ENCODE data around the gene OR4D10. TPM values are rescaled to one million over a fixed set of nuclear protein-coding genes. Genes with fewer than 3 reads are reported as not detected.

OR4D10 gene
- total and polyA plus RNA-seq, 10 of the 15 experiments (the other 5 are each of a cell fraction or from before 2014, with no cell fraction given), result not detected

DNA sequence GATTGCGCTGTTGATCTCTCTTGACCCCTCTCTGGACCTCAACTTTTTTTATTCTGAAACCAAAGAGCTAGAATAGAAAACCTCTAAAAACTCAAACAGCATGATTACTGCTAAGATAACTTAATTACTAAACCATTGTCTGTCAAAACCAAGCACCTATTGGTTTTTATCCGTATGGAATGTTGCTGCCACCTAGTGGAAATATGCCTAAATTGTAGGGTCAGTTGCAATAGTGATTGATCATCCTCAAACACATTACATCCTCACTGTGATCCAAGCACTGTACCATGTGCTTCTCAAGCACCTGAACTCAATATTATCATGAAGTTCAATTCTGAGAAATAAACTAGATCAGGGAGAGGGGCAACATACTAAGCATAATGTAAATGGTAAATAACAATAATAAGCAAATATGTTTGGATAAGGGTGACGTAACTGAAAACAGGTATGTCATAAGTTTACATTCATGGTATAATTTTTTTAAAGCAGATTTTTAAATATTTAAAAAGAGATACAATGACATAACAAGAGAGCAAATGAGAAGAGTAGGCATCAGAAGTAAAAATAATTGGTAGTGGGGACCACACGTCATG is 43.1 kb upstream of the OR4D10 start (continued):
- TF ChIP-seq, protein P1, sequence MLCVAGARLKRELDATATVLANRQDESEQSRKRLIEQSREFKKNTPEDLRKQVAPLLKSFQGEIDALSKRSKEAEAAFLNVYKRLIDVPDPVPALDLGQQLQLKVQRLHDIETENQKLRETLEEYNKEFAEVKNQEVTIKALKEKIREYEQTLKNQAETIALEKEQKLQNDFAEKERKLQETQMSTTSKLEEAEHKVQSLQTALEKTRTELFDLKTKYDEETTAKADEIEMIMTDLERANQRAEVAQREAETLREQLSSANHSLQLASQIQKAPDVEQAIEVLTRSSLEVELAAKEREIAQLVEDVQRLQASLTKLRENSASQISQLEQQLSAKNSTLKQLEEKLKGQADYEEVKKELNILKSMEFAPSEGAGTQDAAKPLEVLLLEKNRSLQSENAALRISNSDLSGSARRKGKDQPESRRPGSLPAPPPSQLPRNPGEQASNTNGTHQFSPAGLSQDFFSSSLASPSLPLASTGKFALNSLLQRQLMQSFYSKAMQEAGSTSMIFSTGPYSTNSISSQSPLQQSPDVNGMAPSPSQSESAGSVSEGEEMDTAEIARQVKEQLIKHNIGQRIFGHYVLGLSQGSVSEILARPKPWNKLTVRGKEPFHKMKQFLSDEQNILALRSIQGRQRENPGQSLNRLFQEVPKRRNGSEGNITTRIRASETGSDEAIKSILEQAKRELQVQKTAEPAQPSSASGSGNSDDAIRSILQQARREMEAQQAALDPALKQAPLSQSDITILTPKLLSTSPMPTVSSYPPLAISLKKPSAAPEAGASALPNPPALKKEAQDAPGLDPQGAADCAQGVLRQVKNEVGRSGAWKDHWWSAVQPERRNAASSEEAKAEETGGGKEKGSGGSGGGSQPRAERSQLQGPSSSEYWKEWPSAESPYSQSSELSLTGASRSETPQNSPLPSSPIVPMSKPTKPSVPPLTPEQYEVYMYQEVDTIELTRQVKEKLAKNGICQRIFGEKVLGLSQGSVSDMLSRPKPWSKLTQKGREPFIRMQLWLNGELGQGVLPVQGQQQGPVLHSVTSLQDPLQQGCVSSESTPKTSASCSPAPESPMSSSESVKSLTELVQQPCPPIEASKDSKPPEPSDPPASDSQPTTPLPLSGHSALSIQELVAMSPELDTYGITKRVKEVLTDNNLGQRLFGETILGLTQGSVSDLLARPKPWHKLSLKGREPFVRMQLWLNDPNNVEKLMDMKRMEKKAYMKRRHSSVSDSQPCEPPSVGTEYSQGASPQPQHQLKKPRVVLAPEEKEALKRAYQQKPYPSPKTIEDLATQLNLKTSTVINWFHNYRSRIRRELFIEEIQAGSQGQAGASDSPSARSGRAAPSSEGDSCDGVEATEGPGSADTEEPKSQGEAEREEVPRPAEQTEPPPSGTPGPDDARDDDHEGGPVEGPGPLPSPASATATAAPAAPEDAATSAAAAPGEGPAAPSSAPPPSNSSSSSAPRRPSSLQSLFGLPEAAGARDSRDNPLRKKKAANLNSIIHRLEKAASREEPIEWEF (IDR thresholded peaks at IDR 0.05; ENCODE audit: insufficient replicate concordance, low read depth, low read length), result peak; percentile 65
- TF ChIP-seq SPI1 (IDR thresholded peaks at IDR 0.05; ENCODE audit: borderline replicate concordance, insufficient read depth, low read depth, low read length) (no peak), YY1 (IDR thresholded peaks at IDR 0.05; ENCODE audit: low read depth, low read length) (0 out of 2 replicates have a peak, but pooled peaks have one; percentile 28)
- TF ChIP-seq, protein P2, sequence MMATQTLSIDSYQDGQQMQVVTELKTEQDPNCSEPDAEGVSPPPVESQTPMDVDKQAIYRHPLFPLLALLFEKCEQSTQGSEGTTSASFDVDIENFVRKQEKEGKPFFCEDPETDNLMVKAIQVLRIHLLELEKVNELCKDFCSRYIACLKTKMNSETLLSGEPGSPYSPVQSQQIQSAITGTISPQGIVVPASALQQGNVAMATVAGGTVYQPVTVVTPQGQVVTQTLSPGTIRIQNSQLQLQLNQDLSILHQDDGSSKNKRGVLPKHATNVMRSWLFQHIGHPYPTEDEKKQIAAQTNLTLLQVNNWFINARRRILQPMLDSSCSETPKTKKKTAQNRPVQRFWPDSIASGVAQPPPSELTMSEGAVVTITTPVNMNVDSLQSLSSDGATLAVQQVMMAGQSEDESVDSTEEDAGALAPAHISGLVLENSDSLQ (IDR thresholded peaks at IDR 0.05), result peak; percentile 61; the same call in 1 of the 2 replicates

DNA sequence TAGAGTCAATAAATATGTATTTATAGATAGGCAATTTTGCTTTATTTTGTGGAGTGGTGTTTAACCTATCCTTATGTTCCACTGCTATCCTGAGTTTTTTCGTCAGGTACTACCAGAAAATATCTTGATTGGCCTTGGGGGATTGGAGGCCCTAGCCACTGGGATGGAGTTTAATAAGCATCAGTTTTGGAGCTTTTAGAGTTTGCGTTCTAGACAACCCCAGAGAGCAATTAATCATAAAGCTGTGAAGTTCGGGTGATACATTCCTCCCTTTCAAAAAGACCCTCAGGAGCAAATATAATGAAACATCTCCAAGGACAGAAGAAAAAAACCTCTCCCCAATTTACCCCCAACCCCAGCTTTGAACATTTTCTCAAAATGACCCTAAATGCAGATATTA is 36.9 kb upstream of the OR4D10 start, which contains the start of gene OR5A1:
OR5A1 (plus strand) TSS at position 301 of the 400 bp plus-strand sequence. CDS start 6,700 bp downstream, outside the sequence.
- DNase-seq (ENCODE audit: low read depth, low spot score) (no peak), FAIRE-seq (no peak), ATAC-seq (no peak)
- Histone ChIP-seq H3K4me1 (ENCODE audit: control insufficient read depth, insufficient read depth, low read length) (no peaks in the 10 kb centered on the region), H2AFZ (ENCODE audit: control insufficient read depth, low read depth, low read length) (no peak within 1 kb of the TSS), H3K9ac (ENCODE audit: control insufficient read depth, insufficient read depth, low read length) (no peak within 1 kb of the TSS), H3K27me3 (replicated peaks in 1 of 2; ENCODE audit: control insufficient read depth in 2 of 2, insufficient read depth in 2 of 2, low read length in 1 of 2) (peaks cover 1 to 4% of the 10 kb centered on the region in 2 experiments; a peak in 1 of 4 replicates), H3K79me2 (ENCODE audit: control insufficient read depth, insufficient read depth, low read length) (no peaks in the 10 kb centered on the region), H3K27ac (ENCODE audit: control insufficient read depth, insufficient read depth) (no peak within 1 kb of the TSS), H3K4me3 (no peak within 1 kb of the TSS), H4K20me1 (ENCODE audit: control insufficient read depth, insufficient read depth) (no peaks in the 10 kb centered on the region), H3K9me3 (replicated peaks; ENCODE audit: control insufficient read depth, insufficient read depth, low read length) (no peaks in the 10 kb centered on the region), H3K36me3 (ENCODE audit: control insufficient read depth in 2 of 2, insufficient read depth in 2 of 2, low read length in 1 of 2) (no peaks in the 10 kb centered on the region), H3K4me2 (ENCODE audit: control insufficient read depth, insufficient read depth) (no peak within 1 kb of the TSS)
- 10% methylated on average over 3 of the region's 3 CpGs for WGBS (ENCODE audit: insufficient coverage, insufficient replicate concordance, low lambda C conversion rate, missing lambda C conversion rate)
- in situ Hi-C loops (cut with MboI), result no loop called here
- ChIA-PET RAD21 (ENCODE audit: unreplicated experiment) (interaction anchor here (1.2 kb wide), 1 partner anchor 217 kb away, joined by 3 read pairs; no protein-coding TSS in a partner anchor), SMC1A (ENCODE audit: uncharacterized antibody, unreplicated experiment) (interaction anchor here (0.6 to 0.7 kb wide), 2 partner anchors 169 to 266 kb away, joined by 3 read pairs; no protein-coding TSS in a partner anchor), CTCF (interaction anchor here (0.7 to 1.9 kb wide), 6 partner anchors 13 to 301 kb away, joined by 3 to 6 read pairs (median 4); no protein-coding TSS in a partner anchor), POLR2A (no interaction called here)
- BruUV-seq (replicated peaks), result no TSS peak
- intact Hi-C loops (cut with micrococcal nuclease; ENCODE audit: unreplicated experiment), result no loop called here
- TF ChIP-seq CREM (IDR thresholded peaks at IDR 0.05; ENCODE audit: low read depth), result no peak
- TF ChIP-seq, protein P3, sequence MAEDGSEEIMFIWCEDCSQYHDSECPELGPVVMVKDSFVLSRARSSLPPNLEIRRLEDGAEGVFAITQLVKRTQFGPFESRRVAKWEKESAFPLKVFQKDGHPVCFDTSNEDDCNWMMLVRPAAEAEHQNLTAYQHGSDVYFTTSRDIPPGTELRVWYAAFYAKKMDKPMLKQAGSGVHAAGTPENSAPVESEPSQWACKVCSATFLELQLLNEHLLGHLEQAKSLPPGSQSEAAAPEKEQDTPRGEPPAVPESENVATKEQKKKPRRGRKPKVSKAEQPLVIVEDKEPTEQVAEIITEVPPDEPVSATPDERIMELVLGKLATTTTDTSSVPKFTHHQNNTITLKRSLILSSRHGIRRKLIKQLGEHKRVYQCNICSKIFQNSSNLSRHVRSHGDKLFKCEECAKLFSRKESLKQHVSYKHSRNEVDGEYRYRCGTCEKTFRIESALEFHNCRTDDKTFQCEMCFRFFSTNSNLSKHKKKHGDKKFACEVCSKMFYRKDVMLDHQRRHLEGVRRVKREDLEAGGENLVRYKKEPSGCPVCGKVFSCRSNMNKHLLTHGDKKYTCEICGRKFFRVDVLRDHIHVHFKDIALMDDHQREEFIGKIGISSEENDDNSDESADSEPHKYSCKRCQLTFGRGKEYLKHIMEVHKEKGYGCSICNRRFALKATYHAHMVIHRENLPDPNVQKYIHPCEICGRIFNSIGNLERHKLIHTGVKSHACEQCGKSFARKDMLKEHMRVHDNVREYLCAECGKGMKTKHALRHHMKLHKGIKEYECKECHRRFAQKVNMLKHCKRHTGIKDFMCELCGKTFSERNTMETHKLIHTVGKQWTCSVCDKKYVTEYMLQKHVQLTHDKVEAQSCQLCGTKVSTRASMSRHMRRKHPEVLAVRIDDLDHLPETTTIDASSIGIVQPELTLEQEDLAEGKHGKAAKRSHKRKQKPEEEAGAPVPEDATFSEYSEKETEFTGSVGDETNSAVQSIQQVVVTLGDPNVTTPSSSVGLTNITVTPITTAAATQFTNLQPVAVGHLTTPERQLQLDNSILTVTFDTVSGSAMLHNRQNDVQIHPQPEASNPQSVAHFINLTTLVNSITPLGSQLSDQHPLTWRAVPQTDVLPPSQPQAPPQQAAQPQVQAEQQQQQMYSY (CRISPR knock-in tag; IDR thresholded peaks at IDR 0.05), result no peak
- no peak for TF ChIP-seq NR2C2 (IDR thresholded peaks at IDR 0.05; ENCODE audit: borderline replicate concordance, control insufficient read depth, insufficient read length, low read depth)
- no peak for TF ChIP-seq CREB1 (IDR thresholded peaks at IDR 0.05; ENCODE audit: low read depth)
- no peak for TF ChIP-seq PML (IDR thresholded peaks at IDR 0.05; ENCODE audit: low read length)
